ENCODE results near the gene SRPK2.

GRCh38 chr7:105098863-105099515 is 289.7 kb downstream of the SRPK2 start:
- no peak for TF ChIP-seq ARNT (IDR thresholded peaks at IDR 0.05)
- no peak for TF ChIP-seq ZNF384 (IDR thresholded peaks at IDR 0.05)
- TF ChIP-seq FOXM1 (IDR thresholded peaks at IDR 0.05; ENCODE audit: borderline replicate concordance): no peak
- no peak for TF ChIP-seq FOXA1 (IDR thresholded peaks at IDR 0.05)

All from HEK293T (cell line).